ENCODE measurements around the gene CCDC77. TPM values are rescaled to one million over a fixed set of nuclear protein-coding genes. Genes with fewer than 3 reads are reported as not detected.

Gene CCDC77
- total and polyA plus RNA-seq, 4 donors = 3.4 to 9.9 (median 5.3) TPM

- intact Hi-C loops (cut with DNase I) = loop anchor here in 1 of 2 donors (2.0 kb wide), 1 partner anchor 13 kb away; no protein-coding TSS in a partner anchor
- no peak for ATAC-seq (ENCODE audit: low FRiP score)
- no peaks in the 10 kb centered on the region for H3K9me3 ChIP-seq (ENCODE audit: control insufficient read depth, low read length)
- WGBS, 2 donors = 58 to 61% methylated on average over 6 of the region's 6 CpGs
- H3K27ac ChIP-seq (ENCODE audit: low read depth in 1 of 2, low read length in 2 of 2) = peak overlapping the region; percentile 50 to 70
- no peak overlapping the region for H3K4me3 ChIP-seq (ENCODE audit: low read length in 2 of 2)
- no peak for DNase-seq
- no peaks in the 10 kb centered on the region for H3K4me1 ChIP-seq (ENCODE audit: control insufficient read depth in 1 of 2, insufficient read depth in 2 of 2, low read length in 2 of 2)
- no peaks in the 10 kb centered on the region for H3K36me3 ChIP-seq (ENCODE audit: control insufficient read depth in 1 of 2, insufficient read depth in 2 of 2, low read length in 1 of 2)
- H3K27me3 ChIP-seq (ENCODE audit: control insufficient read depth in 1 of 2, insufficient read depth in 2 of 2, low read length in 1 of 2) = no peaks in the 10 kb centered on the region
Measured at GRCh38 chr12:467591-467990, 66.1 kb downstream of the CCDC77 start.

DNA sequence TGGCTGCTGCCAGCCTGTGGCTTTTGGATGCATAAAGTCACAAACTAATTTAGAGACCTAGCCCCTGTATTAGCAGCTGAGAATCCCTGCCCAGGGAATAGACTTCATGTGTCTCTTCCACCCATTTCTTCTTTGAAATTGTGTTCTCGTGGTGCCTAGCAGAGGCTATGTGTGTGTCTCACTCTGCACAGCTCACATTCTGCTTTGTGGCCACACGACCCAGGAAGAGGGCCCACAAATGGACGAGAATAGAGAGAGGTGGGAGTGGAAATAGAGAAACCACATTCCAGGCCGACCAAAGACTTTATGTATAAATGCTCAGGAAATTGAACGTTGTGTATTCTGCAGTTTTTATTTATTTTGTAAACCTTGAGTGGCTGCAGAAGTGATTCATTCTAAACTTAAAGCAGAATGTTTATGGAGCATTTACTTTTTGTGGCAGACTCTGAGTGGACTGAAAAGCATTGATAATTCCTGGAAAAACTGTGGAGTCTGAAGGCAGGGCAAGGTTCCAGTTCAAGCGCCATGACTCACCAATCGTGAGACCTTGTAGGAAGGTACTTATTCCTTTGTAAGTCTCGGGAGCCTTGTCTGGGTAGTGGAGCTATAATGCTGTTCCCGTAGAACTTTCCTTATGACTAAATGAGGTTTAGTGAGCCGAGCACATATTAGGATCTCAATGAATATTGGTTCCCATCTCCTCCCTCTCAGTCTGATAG lies 67.4 kb downstream of the CCDC77 start:
- ATAC-seq (ENCODE audit: low FRiP score) = no peak
- peaks cover 2 to 4% of the 10 kb centered on the region in 2 donors for H3K4me1 ChIP-seq (ENCODE audit: control insufficient read depth in 1 of 2, insufficient read depth in 2 of 2, low read length in 2 of 2)
- H3K36me3 ChIP-seq (ENCODE audit: control insufficient read depth in 1 of 2, insufficient read depth in 2 of 2, low read length in 1 of 2) = no peaks in the 10 kb centered on the region
- intact Hi-C loops (cut with DNase I) = no loop called here
- no peaks in the 10 kb centered on the region for H3K27me3 ChIP-seq (ENCODE audit: control insufficient read depth in 1 of 2, insufficient read depth in 2 of 2, low read length in 1 of 2)
- H3K9me3 ChIP-seq (ENCODE audit: control insufficient read depth, low read length) = no peaks in the 10 kb centered on the region
- peak overlapping the region; percentile 60 to 62 for H3K27ac ChIP-seq (ENCODE audit: low read depth in 1 of 2, low read length in 2 of 2)
- 12 to 18% methylated on average over 10 of the region's 10 CpGs for WGBS, 2 donors
- DNase-seq = peak in 1 of 2 donors; percentile 63
- H3K4me3 ChIP-seq (ENCODE audit: low read length in 2 of 2) = no peak overlapping the region

DNA sequence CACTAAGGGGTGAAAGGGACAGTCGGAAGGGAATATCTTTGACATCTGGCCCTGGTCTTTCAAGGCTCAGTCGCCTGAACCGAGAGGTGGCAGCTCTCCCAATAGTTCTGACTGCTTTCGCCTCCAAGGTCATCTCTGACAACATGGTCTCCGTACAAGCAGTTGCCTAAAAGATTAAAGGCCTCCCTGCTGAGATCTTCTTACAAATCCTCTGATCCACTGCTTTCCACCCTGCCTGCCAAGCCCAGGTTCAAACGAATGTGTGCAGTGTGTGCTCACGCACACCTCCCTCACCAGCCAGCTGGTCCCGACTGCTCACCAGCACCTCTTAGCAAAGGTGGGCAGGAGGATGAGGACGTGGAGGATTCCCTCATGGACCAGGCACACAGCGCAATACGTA lies 68.7 kb downstream of the CCDC77 start:
- 53 to 57% methylated on average over 11 of the region's 11 CpGs for WGBS, 2 donors
- Histone ChIP-seq H3K4me1 (ENCODE audit: control insufficient read depth in 1 of 2, insufficient read depth in 2 of 2, low read length in 2 of 2) (peaks cover 4 to 5% of the 10 kb centered on the region in 2 donors), H3K4me3 (ENCODE audit: low read length in 2 of 2) (no peak overlapping the region), H3K9me3 (ENCODE audit: control insufficient read depth, low read length) (no peaks in the 10 kb centered on the region), H3K36me3 (ENCODE audit: control insufficient read depth in 1 of 2, insufficient read depth in 2 of 2, low read length in 1 of 2) (no peaks in the 10 kb centered on the region), H3K27ac (ENCODE audit: low read depth in 1 of 2, low read length in 2 of 2) (no peak overlapping the region), H3K27me3 (ENCODE audit: control insufficient read depth in 1 of 2, insufficient read depth in 2 of 2, low read length in 1 of 2) (no peaks in the 10 kb centered on the region)
- DNase-seq (no peak), ATAC-seq (ENCODE audit: low FRiP score) (no peak)
- intact Hi-C loops (cut with DNase I) = no loop called here

DNA sequence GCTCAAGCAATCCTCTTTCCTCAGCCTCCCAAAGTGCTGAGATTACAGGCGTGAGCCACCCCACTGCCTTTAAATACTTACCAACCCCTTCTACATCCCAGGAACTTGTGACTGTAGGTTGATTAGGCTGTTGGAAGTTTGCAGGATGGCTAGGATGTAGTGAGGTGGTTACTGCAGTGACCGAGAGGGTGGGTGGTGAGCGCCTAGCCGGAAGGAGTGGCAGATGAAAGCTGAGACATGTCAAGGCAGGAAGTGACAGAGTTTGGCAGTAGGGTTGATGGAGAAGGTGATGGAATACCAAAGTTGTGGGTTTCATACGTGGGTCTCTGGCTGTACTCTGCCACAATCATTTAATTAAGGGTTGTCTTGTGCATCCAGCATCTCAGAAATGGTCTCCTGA lies 71.8 kb downstream of the CCDC77 start:
- Histone ChIP-seq H3K9me3 (ENCODE audit: control insufficient read depth, low read length) (no peaks in the 10 kb centered on the region), H3K27ac (ENCODE audit: low read depth in 1 of 2, low read length in 2 of 2) (peak overlapping the region in 1 of 2 donors; percentile 0), H3K27me3 (ENCODE audit: control insufficient read depth in 1 of 2, insufficient read depth in 2 of 2, low read length in 1 of 2) (no peaks in the 10 kb centered on the region), H3K4me1 (ENCODE audit: control insufficient read depth in 1 of 2, insufficient read depth in 2 of 2, low read length in 2 of 2) (peaks cover 4 to 5% of the 10 kb centered on the region in 2 donors), H3K36me3 (ENCODE audit: control insufficient read depth in 1 of 2, insufficient read depth in 2 of 2, low read length in 1 of 2) (no peaks in the 10 kb centered on the region), H3K4me3 (ENCODE audit: low read length in 2 of 2) (no peak overlapping the region)
- intact Hi-C loops (cut with DNase I) = no loop called here
- DNase-seq (no peak), ATAC-seq (ENCODE audit: low FRiP score) (no peak)
- WGBS, 2 donors = 88 to 91% methylated on average over 5 of the region's 5 CpGs

DNA sequence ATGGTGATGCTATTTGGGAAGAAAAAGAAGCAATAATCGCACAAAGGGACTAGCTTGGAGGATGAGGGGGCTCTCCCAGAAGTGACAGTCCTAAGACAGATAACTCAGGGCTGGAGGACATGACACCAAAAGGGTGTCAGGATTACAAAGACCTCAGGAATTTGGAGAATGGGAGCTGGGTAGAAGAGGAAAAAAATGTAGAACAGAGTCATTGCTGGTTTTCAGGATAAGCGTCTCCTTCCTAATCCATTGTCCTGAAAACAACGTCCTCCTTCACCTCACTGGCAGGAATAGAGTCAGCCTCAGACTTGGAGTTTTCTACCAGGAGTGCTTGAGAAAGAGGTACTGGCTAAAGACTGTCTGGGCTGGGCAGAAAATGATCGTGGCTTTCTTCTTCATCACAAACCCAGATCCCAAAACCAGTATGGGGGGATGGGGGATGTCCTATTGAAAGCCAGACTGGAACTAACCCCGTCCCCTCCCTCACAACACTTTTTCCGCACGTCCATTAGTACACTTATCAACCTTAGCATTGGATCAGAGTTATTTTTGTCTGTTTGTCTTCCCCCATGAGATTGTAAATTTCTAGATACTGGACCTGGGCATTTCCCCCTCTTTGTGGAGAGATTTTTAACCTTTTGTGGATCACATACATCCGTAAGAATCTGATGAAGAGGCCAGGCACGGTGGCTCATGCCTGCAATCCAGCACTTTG lies 72.6 kb downstream of the CCDC77 start:
- intact Hi-C loops (cut with DNase I) = no loop called here
- Histone ChIP-seq H3K36me3 (ENCODE audit: control insufficient read depth in 1 of 2, insufficient read depth in 2 of 2, low read length in 1 of 2) (no peaks in the 10 kb centered on the region), H3K9me3 (ENCODE audit: control insufficient read depth, low read length) (no peaks in the 10 kb centered on the region), H3K27me3 (ENCODE audit: control insufficient read depth in 1 of 2, insufficient read depth in 2 of 2, low read length in 1 of 2) (no peaks in the 10 kb centered on the region), H3K27ac (ENCODE audit: low read depth in 1 of 2, low read length in 2 of 2) (peak overlapping the region in 1 of 2 donors; percentile 45), H3K4me1 (ENCODE audit: control insufficient read depth in 1 of 2, insufficient read depth in 2 of 2, low read length in 2 of 2) (peaks cover 4 to 5% of the 10 kb centered on the region in 2 donors), H3K4me3 (ENCODE audit: low read length in 2 of 2) (no peak overlapping the region)
- DNase-seq = no peak
- ATAC-seq (ENCODE audit: low FRiP score) = no peak
- 18 to 25% methylated on average over 9 of the region's 9 CpGs for WGBS, 2 donors

GRCh38 chr12:475286-475685 lies 73.8 kb downstream of the CCDC77 start:
- DNase-seq = no peak
- no peak for ATAC-seq (ENCODE audit: low FRiP score)
- WGBS, 2 donors = 53 to 72% methylated on average over 4 to 5 of the region's 5 CpGs
- intact Hi-C loops (cut with DNase I) = no loop called here
- Histone ChIP-seq H3K27me3 (ENCODE audit: control insufficient read depth in 1 of 2, insufficient read depth in 2 of 2, low read length in 1 of 2) (no peaks in the 10 kb centered on the region), H3K27ac (ENCODE audit: low read depth in 1 of 2, low read length in 2 of 2) (no peak overlapping the region), H3K4me3 (ENCODE audit: low read length in 2 of 2) (no peak overlapping the region), H3K9me3 (ENCODE audit: control insufficient read depth, low read length) (no peaks in the 10 kb centered on the region), H3K4me1 (ENCODE audit: control insufficient read depth in 1 of 2, insufficient read depth in 2 of 2, low read length in 2 of 2) (peaks cover 4 to 5% of the 10 kb centered on the region in 2 donors), H3K36me3 (ENCODE audit: control insufficient read depth in 1 of 2, insufficient read depth in 2 of 2, low read length in 1 of 2) (no peaks in the 10 kb centered on the region)

- ATAC-seq (ENCODE audit: low FRiP score) (no peak), DNase-seq (no peak)
- Histone ChIP-seq H3K36me3 (ENCODE audit: control insufficient read depth in 1 of 2, insufficient read depth in 2 of 2, low read length in 1 of 2) (no peaks in the 10 kb centered on the region), H3K27ac (ENCODE audit: low read depth in 1 of 2, low read length in 2 of 2) (peak overlapping the region; percentile 68 to 79), H3K9me3 (ENCODE audit: control insufficient read depth, low read length) (no peaks in the 10 kb centered on the region), H3K4me3 (ENCODE audit: low read length in 2 of 2) (no peak overlapping the region), H3K4me1 (ENCODE audit: control insufficient read depth in 1 of 2, insufficient read depth in 2 of 2, low read length in 2 of 2) (no peaks in the 10 kb centered on the region), H3K27me3 (ENCODE audit: control insufficient read depth in 1 of 2, insufficient read depth in 2 of 2, low read length in 1 of 2) (no peaks in the 10 kb centered on the region)
- 21 to 31% methylated on average over 4 of the region's 4 CpGs for WGBS, 2 donors
- intact Hi-C loops (cut with DNase I) = no loop called here
Measured at GRCh38 chr12:479161-479560, 77.7 kb downstream of the CCDC77 start.

DNA sequence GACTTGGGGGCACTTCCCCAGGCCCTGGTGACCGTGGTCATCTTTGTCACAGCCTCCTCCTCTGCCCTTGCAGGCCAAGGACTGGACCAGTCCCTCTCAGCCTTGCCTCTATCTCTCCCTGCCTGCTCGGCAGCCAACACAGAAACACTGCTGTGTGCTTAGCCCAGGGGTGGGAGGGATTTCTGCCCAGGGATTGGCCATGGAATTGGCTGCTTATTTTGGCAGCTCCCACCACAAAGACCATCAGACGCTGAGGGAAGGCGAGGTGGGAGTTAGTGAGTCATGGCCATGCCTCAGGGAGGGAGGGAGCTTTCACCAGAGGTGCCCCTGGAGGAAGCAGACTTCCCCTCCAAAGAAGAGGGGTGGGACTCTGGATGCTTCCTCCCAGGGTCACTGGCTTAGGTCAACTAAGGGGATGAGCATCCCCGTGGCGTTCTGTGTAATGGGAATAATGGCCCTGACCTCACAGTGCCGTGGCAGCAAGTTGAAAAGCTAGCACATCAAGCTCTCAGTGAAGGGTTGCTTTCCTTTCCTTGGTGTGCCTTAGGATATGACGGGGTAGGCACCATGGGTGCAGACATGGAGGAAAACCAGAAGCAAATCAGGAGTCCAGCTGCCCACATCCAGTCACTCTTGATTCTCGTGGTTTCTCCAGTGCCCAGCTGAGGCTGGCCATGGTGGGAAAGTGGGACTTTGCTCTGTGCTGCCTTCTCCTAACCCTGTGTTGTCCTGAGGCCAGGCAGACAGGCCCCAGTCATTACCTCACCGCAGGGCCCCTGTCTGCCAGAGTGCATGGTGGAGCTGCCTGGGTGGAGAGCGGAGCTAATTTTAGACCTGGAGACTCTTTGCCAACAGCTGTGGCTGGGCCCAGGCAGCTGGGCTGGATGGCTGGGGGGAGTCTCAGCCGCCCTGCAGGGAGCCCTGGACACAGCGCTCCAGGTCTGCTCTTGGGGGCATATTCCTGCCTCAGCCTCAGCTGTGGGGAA lies 79.7 kb downstream of the CCDC77 start:
- no peaks in the 10 kb centered on the region for H3K36me3 ChIP-seq (ENCODE audit: control insufficient read depth in 1 of 2, insufficient read depth in 2 of 2, low read length in 1 of 2)
- H3K4me3 ChIP-seq (ENCODE audit: low read length in 2 of 2) = no peak overlapping the region
- no peaks in the 10 kb centered on the region for H3K4me1 ChIP-seq (ENCODE audit: control insufficient read depth in 1 of 2, insufficient read depth in 2 of 2, low read length in 2 of 2)
- WGBS, 2 donors = 5 to 8% methylated on average over 13 of the region's 13 CpGs
- H3K27me3 ChIP-seq (ENCODE audit: control insufficient read depth in 1 of 2, insufficient read depth in 2 of 2, low read length in 1 of 2) = no peaks in the 10 kb centered on the region
- intact Hi-C loops (cut with DNase I) = loop anchor here (2.0 kb wide), 2 partner anchors 14 to 20 kb away; no protein-coding TSS in a partner anchor
- peak; percentile 91 to 92 for DNase-seq
- H3K27ac ChIP-seq (ENCODE audit: low read depth in 1 of 2, low read length in 2 of 2) = peak overlapping the region; percentile 93 to 95
- ATAC-seq (ENCODE audit: low FRiP score) = peak; percentile 93
- no peaks in the 10 kb centered on the region for H3K9me3 ChIP-seq (ENCODE audit: control insufficient read depth, low read length)
